Stimulated activated CD8-positive, alpha-beta memory T cell treated with anti-CD3 and anti-CD28 coated beads, Interleukin-12 subunit alpha, Interleukin-12 subunit beta, amount 100 ng/mL, for 24 hours (primary cell): ENCODE results near the gene PEF1.

Experiments
- DNase-seq: peaks from one replicate; pipeline ENCODE4 v3.0.0-alpha.2; 2020; ENCODE audit errors: extremely low read depth

Gene PEF1

DNA sequence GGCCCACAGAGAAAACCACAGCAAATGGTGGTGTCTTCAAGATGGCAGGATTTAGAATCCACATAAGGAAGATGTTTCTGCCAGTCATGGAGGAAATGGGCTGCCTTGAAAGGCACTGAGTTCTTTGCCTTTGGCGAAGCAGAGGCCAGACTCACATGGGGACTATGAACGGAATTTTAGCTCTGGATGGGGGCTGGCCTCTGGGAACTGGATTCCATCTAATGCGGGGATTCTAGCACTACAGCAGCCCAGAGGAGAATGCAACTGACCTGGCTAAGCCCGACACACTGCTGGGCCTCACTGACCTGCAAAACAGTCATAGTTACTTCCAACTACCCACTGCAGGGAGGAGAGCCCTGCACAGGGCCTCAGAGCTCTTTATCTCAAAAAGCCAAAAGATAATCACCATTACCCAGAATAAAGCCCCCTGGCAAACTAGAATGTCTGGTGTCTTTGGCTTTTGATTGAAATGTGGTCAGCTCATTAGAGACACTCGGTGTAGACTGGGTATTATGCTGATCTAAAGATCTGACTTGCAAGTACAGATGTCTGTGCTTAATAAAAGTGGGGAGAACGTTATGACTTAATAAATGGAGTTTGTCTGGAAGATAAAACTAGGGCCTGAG is 15.6 kb downstream of the PEF1 start:
- no peak for DNase-seq

DNA sequence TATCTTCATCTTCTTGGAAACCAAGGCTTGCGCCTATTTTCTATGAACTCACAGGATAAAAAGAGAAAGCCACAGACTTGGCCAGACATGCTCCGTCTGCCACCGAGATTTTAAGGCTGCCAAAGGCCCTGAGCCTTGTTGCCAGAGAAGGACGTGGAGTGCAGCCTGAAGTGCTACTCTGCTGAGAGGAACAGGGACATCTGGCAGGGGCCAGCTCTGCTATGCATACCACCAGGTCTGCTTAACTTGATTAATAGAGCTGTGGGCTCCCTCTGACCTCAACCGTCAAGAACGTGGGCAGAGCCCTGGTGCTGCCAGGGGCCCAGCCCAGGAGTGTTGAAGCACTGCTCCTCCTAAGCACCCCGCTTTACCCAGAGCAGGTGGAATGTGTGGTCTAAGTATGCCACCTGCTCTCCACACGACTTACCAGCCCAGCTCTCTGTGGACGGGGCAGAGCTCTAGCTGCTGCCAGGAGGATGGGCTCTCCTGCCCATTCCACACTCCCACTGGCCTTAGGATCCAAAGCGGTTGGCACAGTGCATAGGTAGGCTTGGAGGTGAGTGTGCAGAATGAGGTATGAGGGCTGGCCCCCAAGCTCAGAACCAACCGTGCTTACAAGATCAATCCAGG is 16.6 kb downstream of the PEF1 start:
- no peak for DNase-seq

DNA sequence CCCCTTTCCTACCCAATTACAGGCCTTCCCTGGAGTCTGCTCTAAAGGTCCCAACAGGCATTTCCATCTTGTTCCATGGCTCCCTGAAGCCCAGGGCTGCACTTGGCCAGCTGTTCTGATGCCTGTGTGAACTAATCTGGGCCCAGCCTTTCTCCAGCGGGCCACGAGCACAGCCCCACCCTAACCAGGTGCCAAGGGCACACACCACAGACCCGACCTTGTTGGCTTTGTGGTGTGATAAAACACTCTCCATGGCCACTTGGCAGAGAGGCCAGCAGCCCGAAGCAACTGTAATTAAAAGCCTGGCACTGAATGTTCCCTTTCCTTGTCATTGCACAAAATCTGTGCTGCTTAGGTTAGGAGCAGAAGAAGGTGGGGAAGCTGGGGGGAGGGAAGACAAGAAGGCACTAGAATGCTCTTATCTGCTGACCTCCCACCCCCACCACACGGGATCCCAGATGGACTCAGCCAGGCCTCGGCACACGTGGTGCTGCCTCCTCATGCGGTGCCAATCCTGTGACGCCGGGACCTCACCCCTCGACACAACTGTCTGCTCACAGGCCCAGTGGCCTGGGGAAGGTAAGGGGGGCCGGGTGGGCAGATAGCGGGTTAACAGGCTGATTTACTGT is 17.3 kb downstream of the PEF1 start:
- DNase-seq = no peak

DNA sequence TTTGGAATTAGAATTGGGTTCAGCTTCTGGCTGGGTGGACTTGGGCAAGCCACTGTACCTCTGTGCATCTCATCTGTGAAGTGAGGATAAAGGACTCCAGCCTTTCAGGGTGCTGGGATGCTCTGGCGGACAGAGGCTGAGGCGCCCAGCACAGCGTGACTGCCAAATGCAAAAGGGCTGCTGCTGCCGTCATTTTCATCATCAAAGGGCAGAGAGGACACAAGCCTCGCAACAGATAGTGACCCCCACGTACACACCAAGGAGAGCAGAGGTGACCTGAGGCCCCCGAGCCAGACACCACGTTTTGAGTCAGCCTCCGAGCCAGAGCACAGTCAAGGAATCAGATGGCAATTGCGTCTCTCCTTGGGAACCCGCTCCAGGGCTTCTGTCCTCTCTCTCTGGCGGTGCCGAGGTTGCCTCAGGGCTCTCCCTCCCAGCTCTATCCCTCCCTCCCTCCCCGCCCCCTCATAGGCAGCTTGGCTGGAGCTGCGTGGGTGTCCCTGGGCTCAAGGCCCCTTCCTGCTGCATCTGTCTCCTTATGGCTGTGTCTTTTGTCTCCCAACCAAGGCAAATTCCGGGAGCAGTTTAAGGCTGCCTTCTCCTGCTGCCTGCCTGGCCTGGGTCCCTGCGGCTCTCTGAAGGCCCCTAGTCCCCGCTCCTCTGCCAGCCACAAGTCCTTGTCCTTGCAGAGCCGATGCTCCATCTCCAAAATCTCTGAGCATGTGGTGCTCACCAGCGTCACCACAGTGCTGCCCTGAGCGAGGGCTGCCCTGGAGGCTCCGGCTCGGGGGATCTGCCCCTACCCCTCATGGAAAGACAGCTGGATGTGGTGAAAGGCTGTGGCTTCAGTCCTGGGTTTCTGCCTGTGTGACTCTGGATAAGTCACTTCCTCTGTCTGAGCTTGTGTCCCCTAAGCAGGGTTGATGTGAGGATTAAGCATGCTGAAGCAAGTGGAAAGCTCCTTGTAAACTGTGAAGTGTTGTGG is 18.2 kb downstream of the PEF1 start:
- no peak for DNase-seq

DNA sequence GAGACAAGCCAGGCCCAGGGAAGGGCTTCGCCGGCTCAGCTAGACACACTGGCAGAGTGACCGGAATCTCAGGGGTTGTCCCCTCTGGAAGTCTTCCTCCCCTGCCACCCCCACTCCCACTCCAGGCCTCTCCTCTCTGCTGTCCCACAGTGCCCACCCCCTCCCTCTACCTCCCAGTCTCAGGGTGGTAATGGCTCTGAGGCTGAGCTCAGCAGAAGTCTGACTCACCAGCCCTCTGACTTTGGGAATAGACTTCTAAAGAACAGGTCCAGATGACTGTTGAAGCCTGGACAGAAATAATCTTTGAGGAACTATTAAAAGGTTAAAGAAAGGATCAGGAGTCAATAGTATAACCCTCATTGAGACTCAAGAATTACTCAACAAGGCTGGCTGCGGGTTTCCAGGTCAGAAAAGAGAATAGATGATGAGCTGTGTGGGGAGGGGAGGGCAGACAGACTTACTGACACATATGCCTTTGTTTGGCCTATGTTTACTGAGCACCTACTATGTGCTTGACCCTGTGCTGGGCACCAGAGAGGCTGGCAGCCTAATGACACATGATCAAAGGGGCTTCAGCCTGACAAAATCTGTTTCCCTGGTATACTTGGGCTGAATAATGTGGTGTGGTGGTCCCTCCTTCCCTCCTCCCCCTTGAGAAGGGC is 19.0 kb downstream of the PEF1 start:
- no peak for DNase-seq

DNA sequence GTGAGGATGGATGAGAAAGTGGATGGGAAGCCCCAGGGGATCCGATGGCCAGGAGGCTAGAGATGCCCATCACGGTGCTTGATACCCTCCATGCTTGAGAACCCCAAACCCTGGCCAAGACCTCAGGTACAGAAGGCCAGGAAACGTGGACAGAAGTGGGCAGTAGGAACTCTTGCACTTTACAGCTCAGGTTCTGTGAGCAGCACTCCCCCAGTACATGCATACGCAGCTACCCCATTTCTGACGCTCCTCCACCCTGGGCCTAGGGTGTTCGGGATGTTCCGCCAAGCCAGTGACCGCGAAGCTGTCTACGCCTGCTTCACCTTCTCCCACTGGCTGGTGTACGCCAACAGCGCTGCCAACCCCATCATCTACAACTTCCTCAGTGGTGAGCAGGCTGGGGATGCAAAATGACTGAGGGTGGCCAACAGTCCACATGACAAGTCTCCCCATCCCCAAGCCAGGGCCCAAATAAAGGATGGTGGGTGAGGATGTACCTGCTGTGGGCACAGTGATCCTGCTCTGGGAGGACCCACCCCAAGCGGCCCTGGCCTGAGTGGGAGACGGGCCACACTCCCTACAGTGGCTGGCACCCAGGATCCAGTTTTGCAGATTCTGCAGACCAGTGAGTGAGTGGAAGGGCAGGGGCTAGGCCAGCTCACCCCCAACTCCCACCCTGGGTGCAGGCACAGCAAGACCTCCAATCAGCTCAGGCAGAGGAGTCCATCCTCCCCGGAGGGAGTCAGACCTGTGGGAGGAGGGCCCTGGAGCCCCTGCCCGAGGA is 19.8 kb downstream of the PEF1 start:
- DNase-seq = no peak

DNA sequence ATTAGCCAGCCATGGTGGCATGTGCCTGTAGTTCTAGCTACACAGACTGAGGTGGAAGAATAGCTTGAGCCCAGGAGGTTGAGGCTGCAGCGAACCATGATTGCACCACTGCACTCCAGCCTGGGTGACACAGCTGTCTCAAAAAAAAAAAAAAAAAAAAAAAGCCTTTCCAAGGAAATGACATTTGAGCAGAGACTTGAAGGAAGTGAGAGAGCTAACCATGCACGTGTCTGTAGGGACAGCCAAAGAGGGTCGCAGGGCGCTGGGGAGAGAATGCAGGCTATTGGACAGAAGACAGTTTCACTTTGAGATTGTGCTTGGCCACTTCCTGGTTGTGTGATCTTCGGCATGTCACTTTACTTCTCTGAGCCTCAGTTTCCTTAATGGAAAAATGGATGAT is 20.4 kb downstream of the PEF1 start:
- no peak for DNase-seq

DNA sequence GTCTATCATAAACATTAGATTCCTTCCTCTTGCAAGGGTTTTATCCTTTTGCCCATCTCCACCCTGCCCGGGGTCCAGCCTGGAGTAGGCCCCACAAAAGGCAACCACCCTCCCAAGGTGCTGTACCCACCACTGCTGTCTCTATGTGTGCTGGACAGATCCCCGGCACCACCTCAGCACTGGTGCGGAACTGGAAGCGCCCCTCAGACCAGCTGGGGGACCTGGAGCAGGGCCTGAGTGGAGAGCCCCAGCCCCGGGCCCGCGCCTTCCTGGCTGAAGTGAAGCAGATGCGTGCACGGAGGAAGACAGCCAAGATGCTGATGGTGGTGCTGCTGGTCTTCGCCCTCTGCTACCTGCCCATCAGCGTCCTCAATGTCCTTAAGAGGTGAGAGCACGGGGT is 21.3 kb downstream of the PEF1 start:
- DNase-seq = no peak

DNA sequence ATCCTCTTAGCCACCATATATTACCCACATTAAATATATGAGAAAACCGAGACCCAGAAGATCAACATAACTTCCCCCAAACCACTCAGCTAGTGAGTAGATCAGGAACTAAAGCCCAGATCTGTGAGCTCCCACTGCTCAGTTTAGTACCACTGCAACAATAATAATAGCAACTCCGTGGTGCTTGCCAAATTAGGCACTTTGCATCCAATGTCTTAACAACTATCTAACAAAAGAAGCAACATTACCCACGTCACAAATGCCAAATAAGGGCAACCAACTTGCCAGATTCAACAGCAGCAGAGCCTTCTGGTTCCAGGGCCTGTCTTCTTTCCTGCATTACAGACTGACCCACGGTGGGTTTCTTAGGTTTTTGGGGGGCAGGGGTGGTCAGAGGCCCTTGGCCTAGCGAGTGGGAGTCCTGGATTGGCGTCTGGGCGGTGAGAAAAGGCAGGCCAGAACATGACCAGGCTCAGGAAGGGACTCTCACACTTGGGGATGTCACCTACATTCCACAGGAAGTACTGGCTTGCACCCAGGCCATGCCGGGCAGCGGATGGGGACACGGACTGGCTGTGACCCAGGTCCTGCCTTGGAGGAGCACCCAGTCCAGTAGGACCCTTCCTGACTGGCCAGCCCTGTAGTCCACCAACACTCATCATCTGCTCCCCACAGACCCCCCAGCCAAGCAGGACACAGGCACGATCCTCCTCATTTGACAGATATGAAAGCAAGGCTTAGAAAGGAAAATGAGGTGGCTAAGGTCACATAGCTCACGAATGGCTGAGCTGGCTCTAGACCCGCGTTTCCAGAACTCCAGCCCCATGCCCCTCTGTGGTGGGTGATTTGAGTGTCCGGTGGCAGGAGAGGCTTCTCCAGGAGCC is 22.6 kb downstream of the PEF1 start:
- no peak for DNase-seq

DNA sequence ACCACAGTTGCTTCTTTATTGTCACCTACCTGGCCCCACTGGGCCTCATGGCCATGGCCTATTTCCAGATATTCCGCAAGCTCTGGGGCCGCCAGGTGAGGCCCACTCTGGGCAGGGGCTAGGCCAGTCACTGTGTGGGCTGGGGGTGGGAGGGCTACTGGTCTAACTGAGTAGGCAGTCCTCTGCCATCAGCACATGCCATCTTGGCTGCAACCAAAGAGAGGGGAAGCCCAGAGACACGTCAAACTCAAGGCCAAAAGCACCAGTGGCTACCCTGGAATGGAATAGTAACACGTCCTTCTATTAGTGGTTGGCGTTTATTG is 23.2 kb downstream of the PEF1 start:
- no peak for DNase-seq

DNA sequence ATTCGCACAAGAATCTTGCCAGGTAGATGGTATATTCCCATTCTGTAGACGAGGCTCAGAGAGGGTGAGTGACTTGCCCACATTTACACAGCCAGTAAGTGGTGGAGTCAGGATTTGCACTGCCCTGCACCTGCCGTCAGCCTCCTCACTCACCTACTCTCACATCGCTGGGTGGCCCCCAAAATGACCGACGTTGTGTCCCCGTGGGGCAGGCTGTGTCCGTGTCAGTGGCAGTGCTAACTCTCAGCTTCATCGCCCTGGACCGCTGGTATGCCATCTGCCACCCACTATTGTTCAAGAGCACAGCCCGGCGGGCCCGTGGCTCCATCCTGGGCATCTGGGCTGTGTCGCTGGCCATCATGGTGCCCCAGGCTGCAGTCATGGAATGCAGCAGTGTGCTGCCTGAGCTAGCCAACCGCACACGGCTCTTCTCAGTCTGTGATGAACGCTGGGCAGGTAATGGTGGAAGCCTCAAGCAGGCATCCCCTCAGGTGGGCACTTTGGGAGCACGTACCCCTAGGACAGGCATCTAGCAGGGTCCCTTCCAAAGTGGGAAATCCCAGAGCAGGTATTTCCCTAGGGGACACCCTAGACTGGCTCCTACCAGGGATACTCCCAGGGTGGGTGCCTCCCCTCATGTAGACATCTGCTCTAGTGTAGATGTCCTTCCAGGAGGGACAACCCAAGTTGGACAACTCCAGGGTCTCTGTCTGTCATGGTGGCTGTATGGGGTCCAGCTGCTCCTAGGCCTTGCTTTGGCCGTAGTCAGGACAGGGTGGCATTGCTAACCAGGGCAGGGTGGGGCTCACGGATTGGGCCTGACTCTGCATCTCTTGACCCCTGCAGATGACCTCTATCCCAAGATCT is 23.8 kb downstream of the PEF1 start:
- DNase-seq = no peak

DNA sequence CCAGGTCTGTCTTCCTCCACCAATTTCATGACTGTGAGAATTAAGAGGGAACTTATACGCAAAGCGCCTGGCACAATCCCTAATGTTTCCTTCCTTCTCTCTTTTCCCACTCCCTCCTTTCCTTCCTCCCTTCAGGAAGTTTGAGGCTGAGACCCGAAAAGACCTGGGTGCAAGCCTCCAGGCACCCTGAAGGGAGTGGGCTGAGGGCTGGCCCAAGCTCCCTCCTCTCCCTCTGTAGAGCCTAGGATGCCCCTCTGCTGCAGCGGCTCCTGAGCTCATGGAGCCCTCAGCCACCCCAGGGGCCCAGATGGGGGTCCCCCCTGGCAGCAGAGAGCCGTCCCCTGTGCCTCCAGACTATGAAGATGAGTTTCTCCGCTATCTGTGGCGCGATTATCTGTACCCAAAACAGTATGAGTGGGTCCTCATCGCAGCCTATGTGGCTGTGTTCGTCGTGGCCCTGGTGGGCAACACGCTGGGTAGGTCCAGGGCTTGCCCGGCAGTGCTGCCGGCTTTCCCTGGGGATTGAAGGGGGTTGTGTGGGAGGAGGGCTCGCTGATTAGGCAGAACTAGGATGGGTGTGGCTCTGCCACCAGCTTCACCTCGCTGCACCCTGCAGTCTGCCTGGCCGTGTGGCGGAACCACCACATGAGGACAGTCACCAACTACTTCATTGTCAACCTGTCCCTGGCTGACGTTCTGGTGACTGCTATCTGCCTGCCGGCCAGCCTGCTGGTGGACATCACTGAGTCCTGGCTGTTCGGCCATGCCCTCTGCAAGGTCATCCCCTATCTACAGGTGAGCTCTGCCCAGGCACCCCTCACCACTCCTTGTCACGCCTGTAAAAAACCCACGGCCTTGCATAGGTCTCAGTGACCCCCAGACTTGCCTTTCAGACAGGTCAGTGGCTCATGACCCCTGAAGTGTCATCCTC is 25.5 kb downstream of the PEF1 start:
- no peak for DNase-seq

DNA sequence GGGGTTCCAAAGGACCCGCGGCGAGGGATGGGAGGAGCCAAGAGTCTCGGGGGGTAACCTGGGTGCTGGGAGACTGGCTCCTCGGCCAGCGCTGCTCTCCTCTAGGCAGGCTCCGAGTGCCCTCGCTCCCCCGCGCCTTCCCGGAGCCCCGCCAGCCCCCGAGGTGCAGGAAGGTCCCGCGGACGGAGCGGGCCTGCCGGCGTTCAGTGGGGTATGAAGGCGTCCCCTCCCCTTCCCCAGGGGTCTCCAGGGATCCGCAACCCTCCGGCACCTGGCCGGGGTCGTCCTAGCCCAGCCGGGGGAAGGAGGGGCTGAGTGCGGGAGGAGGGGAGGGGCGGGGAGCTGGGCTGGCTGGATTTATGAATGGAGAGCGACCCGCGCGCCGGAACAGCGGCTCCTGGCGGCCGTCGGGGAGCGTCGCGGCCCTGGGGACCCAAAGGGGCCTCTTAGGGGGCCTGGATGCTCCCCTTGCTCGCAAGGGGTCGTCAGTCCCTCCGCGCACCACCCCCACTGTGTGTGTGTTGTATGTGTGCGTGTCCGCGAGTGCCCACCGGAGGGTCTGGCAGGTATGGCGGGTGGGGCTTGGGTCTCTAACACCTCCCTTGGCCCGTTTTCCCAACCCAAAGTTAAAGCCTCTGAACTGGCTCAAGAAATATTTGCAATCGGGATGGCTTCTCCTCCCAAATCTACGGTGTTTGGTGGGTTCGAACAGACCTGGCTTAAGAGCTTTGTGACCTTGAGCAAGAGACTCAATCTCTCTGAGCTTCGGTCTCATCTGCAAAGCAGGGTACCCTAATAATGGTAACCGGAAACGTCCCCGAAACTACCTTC is 26.5 kb downstream of the PEF1 start:
- DNase-seq = no peak

DNA sequence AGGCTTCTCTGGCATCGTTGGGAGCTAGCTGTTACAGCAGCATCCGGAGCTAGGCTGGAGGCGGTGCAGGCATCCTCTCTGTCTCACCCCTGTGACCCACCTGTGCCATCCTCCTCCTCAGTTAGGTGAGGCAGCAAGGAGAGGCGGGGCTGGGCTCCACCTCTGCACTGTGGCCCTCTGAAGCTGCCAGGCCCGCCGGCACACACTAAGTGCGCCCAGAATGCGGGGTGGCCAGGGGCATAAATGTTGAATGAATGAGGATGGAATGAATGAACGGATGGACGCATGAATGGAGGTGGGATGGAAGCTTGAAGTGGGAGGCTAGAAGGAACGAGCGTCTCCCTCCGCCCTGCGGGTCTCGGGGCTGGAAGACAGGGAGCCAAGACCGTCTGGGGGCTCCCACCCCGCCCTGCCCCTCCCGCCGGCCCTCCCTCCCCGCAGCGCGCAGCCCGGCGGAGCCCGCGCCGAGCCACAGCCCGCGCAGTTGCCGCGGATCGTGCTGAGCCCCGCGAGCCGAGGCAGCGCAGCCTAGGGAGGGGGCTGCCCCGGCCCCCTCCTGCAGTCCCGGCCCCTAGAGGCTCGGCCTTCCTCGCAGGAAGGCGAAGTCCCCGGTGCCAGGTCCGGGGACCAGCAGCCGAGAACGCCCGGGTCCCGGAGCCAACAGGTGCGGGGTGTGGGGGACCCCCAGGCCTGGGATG is 27.3 kb downstream of the PEF1 start, which contains the start of gene HCRTR1:
TSS of gene HCRTR1 (plus strand) at position 472 of the 698 bp plus-strand sequence. CDS start 1,504 bp downstream, outside the sequence.
- DNase-seq = no peak

DNA sequence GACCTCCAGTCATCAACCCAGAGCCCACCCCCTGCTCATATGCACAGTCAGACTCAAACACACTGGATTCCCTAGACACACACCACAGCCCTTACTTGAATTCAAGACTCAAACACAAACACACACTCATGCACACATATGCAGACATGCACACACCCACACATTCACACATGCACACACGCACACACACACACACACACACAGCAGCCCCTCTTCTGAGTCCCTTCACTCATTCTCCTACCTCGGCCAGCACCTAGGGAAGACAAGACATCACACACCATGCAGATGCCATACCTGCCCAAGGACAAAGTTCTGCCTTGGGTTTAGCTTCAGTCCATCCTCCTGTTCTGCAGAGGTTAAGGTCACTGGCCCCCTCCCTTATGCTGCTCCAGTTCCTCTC is 28.7 kb downstream of the PEF1 start:
- DNase-seq = no peak

DNA sequence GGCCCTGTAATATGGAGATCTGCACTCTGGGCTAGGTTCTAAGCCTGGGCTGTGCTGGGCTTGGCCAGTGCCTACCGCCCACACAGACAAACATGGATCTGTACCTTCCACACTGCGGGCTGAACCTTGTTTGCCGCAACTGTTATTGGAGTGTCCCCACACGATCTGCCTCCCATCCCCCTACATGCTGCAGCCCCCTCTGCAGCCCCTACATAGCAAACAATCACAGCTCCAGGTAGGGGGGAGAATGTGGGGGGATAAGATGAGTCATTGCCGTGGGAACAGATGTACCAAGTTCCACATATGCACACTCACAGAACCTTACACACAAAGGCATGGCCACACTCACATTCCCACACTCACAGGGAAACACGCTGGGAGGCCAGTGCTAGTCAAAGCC is 29.3 kb downstream of the PEF1 start:
- DNase-seq = no peak
